GM20431 (cell line): ENCODE results near the gene CHL1.

Experiments
- in situ Hi-C: fragments of 300-500 bp; cut with MseI, MboI; formaldehyde crosslinking; loops from one replicate; pipeline ENCODE4 v1.15.0; 2020; ENCODE audit warnings: low sequenced_read_pairs; ENCODE audit not compliant: unreplicated experiment

CHL1 gene

GRCh38 chr3:217099-217813 lies 20.7 kb downstream of the CHL1 start:
- in situ Hi-C loops = no loop called here

GRCh38 chr3:217948-218347 lies 21.4 kb downstream of the CHL1 start:
- in situ Hi-C loops = no loop called here

- in situ Hi-C loops = no loop called here
Observed at GRCh38 chr3:228442-229182, 32.0 kb downstream of the CHL1 start.

- in situ Hi-C loops = no loop called here
Observed at GRCh38 chr3:229183-229661, 32.7 kb downstream of the CHL1 start.

- in situ Hi-C loops = no loop called here
Observed at GRCh38 chr3:236881-237280, 40.3 kb downstream of the CHL1 start.

GRCh38 chr3:242602-243355 lies 46.2 kb downstream of the CHL1 start:
- in situ Hi-C loops = no loop called here

- in situ Hi-C loops = no loop called here
Observed at GRCh38 chr3:243356-243725, 46.8 kb downstream of the CHL1 start.

- in situ Hi-C loops = no loop called here
Observed at GRCh38 chr3:244041-244440, 47.5 kb downstream of the CHL1 start.

GRCh38 chr3:247916-248315 lies 51.4 kb downstream of the CHL1 start:
- in situ Hi-C loops = no loop called here

- in situ Hi-C loops = no loop called here
Observed at GRCh38 chr3:248864-249520, 52.4 kb downstream of the CHL1 start.

GRCh38 chr3:249587-250262 lies 53.2 kb downstream of the CHL1 start:
- in situ Hi-C loops = no loop called here

GRCh38 chr3:256501-256900 lies 59.9 kb downstream of the CHL1 start:
- in situ Hi-C loops = no loop called here

GRCh38 chr3:257826-258225 lies 61.3 kb downstream of the CHL1 start:
- in situ Hi-C loops = no loop called here

GRCh38 chr3:260898-261297 lies 64.3 kb downstream of the CHL1 start:
- in situ Hi-C loops = no loop called here

- in situ Hi-C loops = no loop called here
Observed at GRCh38 chr3:263393-263792, 66.8 kb downstream of the CHL1 start.

- in situ Hi-C loops = no loop called here
Observed at GRCh38 chr3:264394-265156, 68.0 kb downstream of the CHL1 start.

- in situ Hi-C loops = no loop called here
Observed at GRCh38 chr3:267101-267500, 70.5 kb downstream of the CHL1 start.

GRCh38 chr3:270688-271087 lies 74.1 kb downstream of the CHL1 start:
- in situ Hi-C loops = no loop called here

- in situ Hi-C loops = no loop called here
Observed at GRCh38 chr3:274927-275326, 78.4 kb downstream of the CHL1 start.
